NCI-H82 treated with DMSO at 0.1 percent for 48 hours (cell line): ENCODE results near the gene TBC1D24.

Experiments
- DNase-seq: peaks from one replicate; lab custom pipeline; 2025; ENCODE audit not compliant: unreplicated experiment; lab: John Stamatoyannopoulos, UW

The TBC1D24 gene

GRCh38 chr16:2498531-2499253, 23.8 kb downstream of the TBC1D24 start:
- no peak for DNase-seq

- DNase-seq, result no peak
Observed at GRCh38 chr16:2499454-2499853, 24.5 kb downstream of the TBC1D24 start.

- no peak for DNase-seq
Observed at GRCh38 chr16:2499890-2500429, 25.0 kb downstream of the TBC1D24 start.

GRCh38 chr16:2500430-2500917, 25.5 kb downstream of the TBC1D24 start:
- no peak for DNase-seq

- DNase-seq, result peak; percentile 83
Observed at GRCh38 chr16:2500918-2501750, 26.2 kb downstream of the TBC1D24 start.

- no peak for DNase-seq
Observed at GRCh38 chr16:2501946-2502895, 27.3 kb downstream of the TBC1D24 start.

GRCh38 chr16:2505695-2506094, 30.8 kb downstream of the TBC1D24 start:
- DNase-seq, result no peak

GRCh38 chr16:2507052-2507659, 32.2 kb downstream of the TBC1D24 start:
- no peak for DNase-seq

GRCh38 chr16:2507665-2508064, 32.7 kb downstream of the TBC1D24 start:
- DNase-seq, result no peak

- DNase-seq, result no peak
Observed at GRCh38 chr16:2508722-2509400, 33.9 kb downstream of the TBC1D24 start.

- peak; percentile 8 for DNase-seq
Observed at GRCh38 chr16:2511128-2511800, 36.3 kb downstream of the TBC1D24 start.

GRCh38 chr16:2511996-2512734, 37.2 kb downstream of the TBC1D24 start:
- DNase-seq, result no peak

- DNase-seq, result no peak
Observed at GRCh38 chr16:2512735-2513404, 37.9 kb downstream of the TBC1D24 start.

GRCh38 chr16:2513405-2514332, 38.7 kb downstream of the TBC1D24 start, which contains the start of gene ATP6V0C:
ATP6V0C (plus strand) TSS chr16:2513952; CDS start chr16:2514104, 152 bp downstream.
- DNase-seq, result peak; percentile 72

GRCh38 chr16:2514333-2515179, 39.6 kb downstream of the TBC1D24 start:
- DNase-seq, result no peak
